CD14-positive monocyte (primary cell): Measurements from ENCODE around the gene GRK5. TPM values are rescaled to one million over a fixed set of nuclear protein-coding genes. Genes with fewer than 3 reads are reported as not detected.

ENCODE experiments used
- DNase-seq, 3 donors: peaks; one replicate each; pipeline ENCODE4 v3.0.0-alpha.2; 2011 to 2022
- H2AFZ ChIP-seq: 2 replicates; pipeline ENCODE4 v1.6.0; 2012; ENCODE audit warnings: mild to moderate bottlenecking, low read depth, low read length, inconsistent platforms; ENCODE audit not compliant: insufficient read depth, poor library complexity, severe bottlenecking
- H3K27ac ChIP-seq, 2 donors: 1 replicate in 1 of 2; 2 replicates in 1 of 2; pipeline ENCODE4 v1.5.1; 2012 to 2013; ENCODE audit warnings: low read length in 2 of 2, control low read depth in 1 of 2, inconsistent platforms in 1 of 2, low read depth in 1 of 2, mild to moderate bottlenecking in 1 of 2
- H3K27me3 ChIP-seq, 2 donors: one replicate each; pipeline versions ENCODE4 v1.6.0 to v1.6.1; 2011 to 2013; ENCODE audit warnings: low read length in 2 of 2; ENCODE audit not compliant: control insufficient read depth in 2 of 2, insufficient read depth in 2 of 2
- H3K36me3 ChIP-seq, 2 donors: replicated peaks in 1 of 2; 1 replicate in 1 of 2; 2 replicates in 1 of 2; pipeline versions ENCODE4 v1.5.1 to v1.6.1; 2012 to 2013; ENCODE audit warnings: low read length in 2 of 2, control low read depth in 1 of 2, inconsistent platforms in 1 of 2, mild to moderate bottlenecking in 1 of 2; ENCODE audit not compliant: insufficient read depth in 2 of 2, control insufficient read depth in 1 of 2
- H3K4me1 ChIP-seq, 2 donors: 1 replicate in 1 of 2; 2 replicates in 1 of 2; pipeline versions ENCODE4 v1.5.1 to v1.6.1; 2012 to 2013; ENCODE audit warnings: low read length in 2 of 2, control low read depth in 1 of 2, inconsistent platforms in 1 of 2, mild to moderate bottlenecking in 1 of 2, moderate library complexity in 1 of 2; ENCODE audit not compliant: insufficient read depth in 2 of 2, control insufficient read depth in 1 of 2
- H3K4me2 ChIP-seq: replicated peaks from 2 replicates; pipeline ENCODE3; 2012; ENCODE audit warnings: low read length, moderate library complexity, mild to moderate bottlenecking; ENCODE audit not compliant: poor library complexity, severe bottlenecking; ENCODE audit errors: extremely low read depth
- H3K4me3 ChIP-seq, 3 experiments: fragments of 200-600 bp in 1 of 3; sonication (generic) in 1 of 3; replicated peaks in 1 of 3; 1 replicate in 2 of 3; 2 replicates in 1 of 3; pipeline ENCODE4 v1.5.1; 2011 to 2013; ENCODE audit warnings: low read length in 3 of 3, mild to moderate bottlenecking in 3 of 3, control low read depth in 2 of 3, low read depth in 2 of 3, inconsistent platforms in 1 of 3, moderate library complexity in 1 of 3
- H3K79me2 ChIP-seq: 2 replicates; pipeline ENCODE4 v1.6.0; 2012; ENCODE audit warnings: mild to moderate bottlenecking, control low read depth, inconsistent platforms, low read length, moderate library complexity; ENCODE audit not compliant: insufficient read depth
- H3K9ac ChIP-seq: 2 replicates; pipeline ENCODE4 v1.6.0; 2017; ENCODE audit warnings: low read length, mild to moderate bottlenecking; ENCODE audit not compliant: insufficient read depth, poor library complexity, severe bottlenecking
- H3K9me3 ChIP-seq, 2 donors: replicated peaks in 1 of 2; 1 replicate in 1 of 2; 2 replicates in 1 of 2; pipeline versions ENCODE4 v1.5.1 to v1.6.1; 2012 to 2013; ENCODE audit warnings: low read length in 2 of 2, control low read depth in 1 of 2; ENCODE audit not compliant: control insufficient read depth in 1 of 2, insufficient read depth in 1 of 2
- H4K20me1 ChIP-seq: 2 replicates; pipeline ENCODE4 v1.6.0; 2012; ENCODE audit warnings: mild to moderate bottlenecking, low read length, control low read depth, moderate library complexity; ENCODE audit not compliant: insufficient read depth
- H3K27ac Mint-ChIP-seq, 7 donors: one replicate each; pipeline ENCODE4 v1.8.0; 2020; ENCODE audit warnings: mild to moderate bottlenecking in 7 of 7, mixed read lengths in 7 of 7, moderate library complexity in 6 of 7, inconsistent platforms in 2 of 7
- H3K27me3 Mint-ChIP-seq, 3 donors: one replicate each; pipeline ENCODE4 v1.8.0; 2021 to 2022; ENCODE audit warnings: low read depth in 3 of 3, mild to moderate bottlenecking in 3 of 3, mixed read lengths in 3 of 3, moderate library complexity in 3 of 3, inconsistent platforms in 1 of 3
- H3K36me3 Mint-ChIP-seq, 2 donors: one replicate each; pipeline ENCODE4 v1.8.0; 2020; ENCODE audit warnings: mixed read lengths in 2 of 2, inconsistent platforms in 1 of 2, mild to moderate bottlenecking in 1 of 2
- H3K4me1 Mint-ChIP-seq: one replicate; pipeline ENCODE4 v1.8.0; 2020; ENCODE audit warnings: mild to moderate bottlenecking, mixed read lengths
- H3K4me3 Mint-ChIP-seq, 2 donors: one replicate each; pipeline ENCODE4 v1.8.0; 2020; ENCODE audit warnings: mild to moderate bottlenecking in 2 of 2, mixed read lengths in 2 of 2, moderate library complexity in 1 of 2
- H3K9me3 Mint-ChIP-seq, 7 donors: one replicate each; pipeline ENCODE4 v1.8.0; 2020 to 2022; ENCODE audit warnings: mixed read lengths in 7 of 7, mild to moderate bottlenecking in 6 of 7, moderate library complexity in 6 of 7, inconsistent platforms in 2 of 7
- CTCF ChIP-seq: fragments of 200-600 bp; IDR thresholded peaks from one replicate; pipeline ENCODE4 v1.8.0; 2022; ENCODE audit warnings: antibody characterized with exemption, mild to moderate bottlenecking
- WGBS: methylation state at CpG from one replicate; pipeline ENCODE4 v1.1.5; 2013; ENCODE audit warnings: missing lambda C conversion rate; ENCODE audit not compliant: insufficient coverage; 5-methylcytosine and 5-hydroxymethylcytosine counted together
- intact Hi-C, 2 donors: fragments of 100-400 bp; cut with micrococcal nuclease; formaldehyde crosslinking; loops; one replicate each; pipeline versions ENCODE4 v1.15.0 to v1.15.1; 2023
- polyA plus RNA-seq, 3 donors: library from polyadenylated mRNA; depleted of rRNA in 1 of 3; unstranded in 2 of 3; stranded (reverse) in 1 of 3; fragments of 300-500 nt in 2 of 3; fragments of >200 nt in 1 of 3; fragmentation: Illumina TruSeq in 2 of 3; gene quantifications; 1 replicate in 2 of 3; 2 replicates in 1 of 3; pipeline ENCODE4 v1.2.3, GENCODE V29; 2012 to 2021

Gene GRK5
- polyA plus RNA-seq, 3 donors, result 1.2 to 6.5 (median 2.8) TPM

- Histone ChIP-seq H3K9ac (no peak overlapping the region), H3K27me3 (no peaks in the 10 kb centered on the region), H3K79me2 (no peaks in the 10 kb centered on the region), H3K36me3 (no peaks in the 10 kb centered on the region), H3K4me3 (peak overlapping the region in 1 of 3 experiments; percentile 5), H2AFZ (no peak overlapping the region), H3K9me3 (peaks cover 18 to 22% of the 10 kb centered on the region in 2 donors), H3K4me1 (peaks cover 0 to 9% of the 10 kb centered on the region in 2 donors), H3K27ac (peak overlapping the region in 1 of 2 donors; percentile 46), H4K20me1 (no peaks in the 10 kb centered on the region), H3K4me2 (no peak overlapping the region)
- H3K27ac Mint-ChIP-seq, result peak overlapping the region in 2 of 7 donors; percentile 13 to 46
- peak in 1 of 3 donors; percentile 10 for DNase-seq
- no peak for TF ChIP-seq CTCF
- no peak overlapping the region for H3K4me3 Mint-ChIP-seq
- no peaks in the 10 kb centered on the region for H3K36me3 Mint-ChIP-seq
- H3K9me3 Mint-ChIP-seq, result peaks cover 8 to 26% (median 23%) of the 10 kb centered on the region in 7 donors
- intact Hi-C loops, result no loop called here
- 65% methylated on average over 8 of the region's 9 CpGs for WGBS
- H3K27me3 Mint-ChIP-seq, result peaks cover 0 to 2% (median 0%) of the 10 kb centered on the region in 3 donors
- H3K4me1 Mint-ChIP-seq, result peaks cover 11% of the 10 kb centered on the region
These were observed 276.5 kb downstream of the GRK5 start for GRCh38 chr10:119483839-119484238.

- Mint-ChIP-seq H3K27ac (no peak overlapping the region), H3K9me3 (peaks cover 2 to 7% (median 5%) of the 10 kb centered on the region in 7 donors), H3K27me3 (peaks cover 0 to 7% (median 3%) of the 10 kb centered on the region in 3 donors), H3K4me3 (no peak overlapping the region), H3K36me3 (no peaks in the 10 kb centered on the region), H3K4me1 (peaks cover 17% of the 10 kb centered on the region)
- Histone ChIP-seq H3K79me2 (no peaks in the 10 kb centered on the region), H3K4me3 (no peak overlapping the region), H2AFZ (no peak overlapping the region), H3K4me1 (peaks cover 9% of the 10 kb centered on the region in 2 donors), H3K27ac (no peak overlapping the region), H3K27me3 (no peaks in the 10 kb centered on the region), H4K20me1 (no peaks in the 10 kb centered on the region), H3K9ac (no peak overlapping the region), H3K9me3 (peaks cover 2 to 6% of the 10 kb centered on the region in 2 donors), H3K4me2 (no peak overlapping the region), H3K36me3 (no peaks in the 10 kb centered on the region)
- no peak for TF ChIP-seq CTCF
- WGBS, result no CpG with 5 or more reads among the region's 7 CpGs
- no peak for DNase-seq
- intact Hi-C loops, result no loop called here
These were observed 281.3 kb downstream of the GRK5 start for GRCh38 chr10:119488675-119489074.
